IPS-18a (cell line): ENCODE results near the gene SLC24A3.

ENCODE experiments used
- H3K27ac ChIP-seq: one replicate; pipeline ENCODE4 v1.5.1; 2013; ENCODE audit warnings: low read length
- H3K27me3 ChIP-seq: one replicate; pipeline ENCODE4 v1.6.1; 2013; ENCODE audit warnings: mild to moderate bottlenecking, low read length; ENCODE audit not compliant: control insufficient read depth, insufficient read depth
- H3K36me3 ChIP-seq: one replicate; pipeline ENCODE4 v1.6.1; 2013; ENCODE audit warnings: low read depth, low read length; ENCODE audit not compliant: control insufficient read depth
- H3K4me1 ChIP-seq: one replicate; pipeline ENCODE4 v1.6.1; 2013; ENCODE audit warnings: low read depth, low read length; ENCODE audit not compliant: control insufficient read depth
- H3K4me3 ChIP-seq: one replicate; pipeline ENCODE4 v1.5.1; 2013; ENCODE audit warnings: low read length
- H3K9ac ChIP-seq: one replicate; pipeline ENCODE4 v1.6.1; 2013; ENCODE audit warnings: mild to moderate bottlenecking, low read length, moderate library complexity
- H3K9me3 ChIP-seq: one replicate; pipeline ENCODE4 v1.6.1; 2013; ENCODE audit warnings: low read depth, low read length; ENCODE audit not compliant: control insufficient read depth

The SLC24A3 gene

GRCh38 chr20:19594896-19595295 is 382.5 kb downstream of the SLC24A3 start:
- H3K4me3 ChIP-seq = no peak overlapping the region
- no peaks in the 10 kb centered on the region for H3K27me3 ChIP-seq
- H3K9ac ChIP-seq = no peak overlapping the region
- peaks cover 4% of the 10 kb centered on the region for H3K4me1 ChIP-seq
- H3K36me3 ChIP-seq = no peaks in the 10 kb centered on the region
- no peak overlapping the region for H3K27ac ChIP-seq
- no peaks in the 10 kb centered on the region for H3K9me3 ChIP-seq

DNA sequence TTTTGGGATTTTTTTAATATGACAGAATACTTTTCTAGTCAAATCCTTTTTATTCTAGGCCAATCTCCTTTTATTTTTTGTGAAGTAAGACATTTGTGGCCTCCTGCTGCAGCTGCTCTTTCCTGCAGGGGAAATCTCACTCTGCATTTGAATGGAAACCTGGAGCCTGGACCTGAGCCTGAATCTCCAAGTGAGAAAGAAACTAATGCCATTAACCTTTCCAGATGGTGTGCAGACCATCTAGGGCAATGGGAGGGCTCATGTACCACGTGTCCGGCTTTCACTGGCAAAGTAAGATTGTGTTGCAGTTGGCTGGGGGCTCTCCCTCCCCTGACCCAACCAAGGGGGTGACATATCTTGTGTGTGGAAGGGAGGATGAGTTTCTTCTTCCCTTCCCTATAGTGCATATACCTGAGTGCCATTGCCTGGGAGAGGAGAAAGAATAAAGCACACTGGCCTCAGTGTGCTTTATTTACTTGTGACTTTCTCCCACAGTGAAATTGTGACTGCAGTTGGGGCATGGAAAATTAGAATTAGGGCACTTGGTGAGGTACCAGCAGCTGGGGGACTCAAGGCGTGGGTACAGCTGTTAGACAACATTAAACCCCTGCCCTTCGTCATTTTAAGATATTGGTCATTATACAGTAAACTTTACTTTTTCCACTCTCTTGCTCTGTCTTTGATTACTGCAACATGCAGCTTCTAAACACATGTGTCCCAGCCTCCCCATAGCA is 385.8 kb downstream of the SLC24A3 start:
- no peaks in the 10 kb centered on the region for H3K27me3 ChIP-seq
- no peak overlapping the region for H3K9ac ChIP-seq
- H3K4me3 ChIP-seq = no peak overlapping the region
- no peak overlapping the region for H3K27ac ChIP-seq
- H3K4me1 ChIP-seq = peaks cover 4% of the 10 kb centered on the region
- no peaks in the 10 kb centered on the region for H3K9me3 ChIP-seq
- H3K36me3 ChIP-seq = no peaks in the 10 kb centered on the region

GRCh38 chr20:19599200-19599599 is 386.8 kb downstream of the SLC24A3 start:
- Histone ChIP-seq H3K36me3 (no peaks in the 10 kb centered on the region), H3K27ac (no peak overlapping the region), H3K4me1 (peaks cover 8% of the 10 kb centered on the region), H3K9me3 (no peaks in the 10 kb centered on the region), H3K4me3 (no peak overlapping the region), H3K27me3 (no peaks in the 10 kb centered on the region), H3K9ac (no peak overlapping the region)

DNA sequence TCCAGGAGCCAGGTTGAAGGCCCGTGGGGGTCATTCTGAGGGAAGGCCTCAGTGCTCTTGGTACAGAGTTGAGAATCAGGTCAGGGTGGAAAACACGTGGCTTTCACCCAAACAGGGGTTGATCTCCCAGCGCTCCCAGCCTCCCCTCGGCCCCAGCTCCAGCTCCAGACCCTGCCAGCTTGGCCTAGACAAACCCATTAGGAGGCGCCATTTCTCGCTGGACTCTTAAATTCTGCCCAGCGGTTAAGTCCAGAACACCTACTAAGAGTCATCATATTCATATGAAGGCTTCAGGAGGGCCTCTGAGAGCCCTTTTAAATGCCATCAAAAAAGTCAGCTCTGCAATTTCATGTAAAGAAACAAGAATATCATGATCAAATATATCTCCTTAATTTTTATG is 387.6 kb downstream of the SLC24A3 start:
- no peak overlapping the region for H3K27ac ChIP-seq
- H3K27me3 ChIP-seq = no peaks in the 10 kb centered on the region
- peaks cover 8% of the 10 kb centered on the region for H3K4me1 ChIP-seq
- no peak overlapping the region for H3K9ac ChIP-seq
- no peaks in the 10 kb centered on the region for H3K36me3 ChIP-seq
- H3K4me3 ChIP-seq = no peak overlapping the region
- H3K9me3 ChIP-seq = no peaks in the 10 kb centered on the region

DNA sequence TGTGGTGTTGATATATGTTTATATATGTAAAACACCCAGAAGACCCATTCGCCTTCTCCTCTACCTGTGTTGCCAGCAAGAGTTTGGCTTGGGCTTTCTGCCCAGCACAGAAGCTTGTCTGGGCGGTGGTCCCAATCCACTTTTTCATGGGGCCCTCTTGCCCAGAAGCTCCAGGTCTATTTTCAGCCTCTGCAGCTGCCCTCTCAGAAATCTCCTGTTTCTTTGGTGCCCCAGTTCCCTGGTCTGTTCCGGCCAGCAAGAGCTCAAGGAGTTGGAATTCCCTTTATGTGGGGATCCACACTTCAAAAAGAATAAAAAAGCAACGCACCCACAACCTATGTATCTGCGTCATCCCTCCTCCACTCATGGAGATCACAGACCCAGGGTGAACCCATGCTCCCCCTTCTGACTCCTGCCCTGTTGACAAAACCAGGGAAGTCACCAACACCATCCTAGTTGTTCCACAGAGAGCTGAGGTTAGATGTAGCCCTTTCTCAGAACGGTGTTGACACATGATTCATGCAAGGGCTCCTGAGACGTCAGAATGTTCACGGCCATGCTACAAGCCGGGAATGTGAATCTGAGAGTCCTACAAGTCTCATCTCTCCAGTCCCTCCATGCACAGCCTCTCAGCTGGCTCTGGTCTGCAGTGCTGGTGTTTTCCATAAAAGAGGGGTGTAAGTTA is 388.8 kb downstream of the SLC24A3 start:
- Histone ChIP-seq H3K9ac (no peak overlapping the region), H3K27ac (no peak overlapping the region), H3K4me3 (no peak overlapping the region), H3K4me1 (peaks cover 8% of the 10 kb centered on the region), H3K27me3 (no peaks in the 10 kb centered on the region), H3K36me3 (no peaks in the 10 kb centered on the region), H3K9me3 (no peaks in the 10 kb centered on the region)

- no peaks in the 10 kb centered on the region for H3K9me3 ChIP-seq
- no peaks in the 10 kb centered on the region for H3K27me3 ChIP-seq
- no peak overlapping the region for H3K9ac ChIP-seq
- H3K27ac ChIP-seq = no peak overlapping the region
- H3K36me3 ChIP-seq = no peaks in the 10 kb centered on the region
- H3K4me1 ChIP-seq = peaks cover 6% of the 10 kb centered on the region
- no peak overlapping the region for H3K4me3 ChIP-seq
These were observed 390.4 kb downstream of the SLC24A3 start for GRCh38 chr20:19602675-19603375.

DNA sequence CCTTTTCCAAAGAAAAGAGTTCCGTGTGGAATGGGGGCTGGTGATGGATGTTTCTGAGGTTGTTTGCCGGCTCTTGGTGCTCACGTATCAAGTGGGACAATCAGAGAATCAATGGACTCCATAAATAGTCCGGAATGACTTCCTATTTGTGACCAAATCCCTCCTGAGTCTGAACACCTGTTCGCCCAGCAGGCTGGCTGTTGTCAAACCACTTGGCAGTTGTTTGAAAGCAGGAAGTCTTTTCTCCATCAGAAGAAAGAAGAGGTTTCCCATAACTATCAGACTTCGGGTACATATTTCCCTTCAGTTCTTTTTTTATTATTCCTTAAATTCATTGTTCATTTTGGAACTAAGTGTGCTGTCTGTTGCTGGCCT is 390.9 kb downstream of the SLC24A3 start:
- H3K27me3 ChIP-seq = no peaks in the 10 kb centered on the region

DNA sequence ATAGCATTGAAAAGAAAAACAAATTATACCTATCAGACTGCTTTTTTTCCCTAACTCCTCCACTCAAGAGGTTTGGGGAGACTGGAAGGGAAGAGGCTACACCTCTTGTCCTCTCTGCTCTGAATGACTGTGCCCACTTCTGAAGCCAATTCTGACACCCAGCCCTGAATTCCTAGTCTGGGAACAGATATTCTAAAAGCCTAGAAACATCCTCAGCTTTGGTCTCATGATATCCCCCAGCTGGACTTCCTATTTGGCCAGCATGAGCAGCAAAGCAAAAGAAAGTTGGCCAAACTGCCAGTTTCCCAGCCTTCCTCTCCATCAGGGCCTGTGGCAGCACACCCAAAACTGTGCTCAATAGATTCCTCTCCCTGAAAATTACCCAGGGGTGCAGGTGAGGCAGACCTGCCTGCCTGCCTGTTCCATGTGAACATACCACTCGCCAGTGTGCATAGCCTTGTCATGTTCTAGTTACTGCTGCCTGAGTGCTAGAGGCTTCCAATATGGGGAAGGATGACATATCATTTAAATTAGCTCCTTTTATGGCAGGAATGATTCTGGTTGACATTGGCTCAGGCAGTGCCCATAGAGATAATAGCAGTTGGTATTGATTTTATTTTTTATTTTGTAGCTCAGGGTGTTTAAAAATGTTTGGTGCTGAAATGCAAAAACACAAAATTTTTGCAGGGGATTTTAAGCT is 393.5 kb downstream of the SLC24A3 start:
- Histone ChIP-seq H3K4me3 (no peak overlapping the region), H3K27me3 (no peaks in the 10 kb centered on the region), H3K36me3 (no peaks in the 10 kb centered on the region), H3K27ac (no peak overlapping the region), H3K9me3 (no peaks in the 10 kb centered on the region), H3K4me1 (peaks cover 4% of the 10 kb centered on the region), H3K9ac (no peak overlapping the region)

More for the DNA sequence above, 390.9 kb downstream of the SLC24A3 start:
- no peak overlapping the region for H3K27ac ChIP-seq
- peaks cover 4% of the 10 kb centered on the region for H3K4me1 ChIP-seq
- no peaks in the 10 kb centered on the region for H3K9me3 ChIP-seq
- no peaks in the 10 kb centered on the region for H3K36me3 ChIP-seq
- no peak overlapping the region for H3K9ac ChIP-seq
- no peak overlapping the region for H3K4me3 ChIP-seq

- Histone ChIP-seq H3K27ac (no peak overlapping the region), H3K9ac (no peak overlapping the region), H3K9me3 (no peaks in the 10 kb centered on the region), H3K27me3 (no peaks in the 10 kb centered on the region), H3K36me3 (no peaks in the 10 kb centered on the region), H3K4me3 (no peak overlapping the region), H3K4me1 (no peaks in the 10 kb centered on the region)
These were observed 397.3 kb downstream of the SLC24A3 start for GRCh38 chr20:19609642-19610223.

DNA sequence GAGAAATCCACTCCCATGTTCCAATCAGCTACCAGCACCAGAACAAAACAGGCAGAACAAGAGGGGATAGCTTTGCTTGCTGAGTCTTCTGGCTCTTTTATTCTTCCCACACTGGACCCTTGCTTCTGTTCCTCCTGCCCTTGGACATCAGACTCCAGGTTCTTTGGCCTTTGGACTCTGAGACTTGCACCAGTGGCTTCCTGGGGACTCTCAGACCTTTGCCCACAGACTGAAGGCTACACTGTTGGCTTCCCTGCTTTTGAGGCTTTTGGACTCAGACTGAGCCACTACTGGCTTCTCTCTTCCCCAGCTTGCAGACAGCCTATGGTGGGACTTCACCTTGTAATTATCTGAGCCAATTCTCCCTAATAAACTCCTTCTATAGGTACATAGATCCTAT is 403.2 kb downstream of the SLC24A3 start:
- no peaks in the 10 kb centered on the region for H3K36me3 ChIP-seq
- H3K9me3 ChIP-seq = no peaks in the 10 kb centered on the region
- no peaks in the 10 kb centered on the region for H3K27me3 ChIP-seq
- peaks cover 15% of the 10 kb centered on the region for H3K4me1 ChIP-seq
- H3K27ac ChIP-seq = no peak overlapping the region
- H3K4me3 ChIP-seq = no peak overlapping the region
- no peak overlapping the region for H3K9ac ChIP-seq

DNA sequence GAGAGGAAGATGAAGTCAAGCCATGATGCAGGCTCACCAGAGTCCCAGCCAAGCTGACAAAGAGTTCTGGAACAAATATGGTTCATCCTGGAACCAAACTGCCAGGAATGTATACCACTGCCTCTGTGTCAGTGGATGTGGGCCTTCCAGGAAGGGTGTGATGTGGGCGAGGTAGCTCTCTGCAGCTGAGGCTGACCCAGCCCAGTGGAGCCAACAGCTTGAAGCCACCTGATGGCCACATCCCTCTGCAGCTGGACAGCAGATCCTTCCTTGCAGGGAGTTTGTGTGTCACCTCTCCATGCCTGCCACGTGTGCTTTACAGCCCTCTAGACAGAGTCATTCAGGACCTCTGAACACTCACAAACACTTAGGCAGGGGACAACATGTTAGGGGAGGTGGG is 403.6 kb downstream of the SLC24A3 start:
- H3K9me3 ChIP-seq = no peaks in the 10 kb centered on the region
- no peaks in the 10 kb centered on the region for H3K36me3 ChIP-seq
- H3K4me1 ChIP-seq = peaks cover 20% of the 10 kb centered on the region
- no peak overlapping the region for H3K4me3 ChIP-seq
- H3K27me3 ChIP-seq = no peaks in the 10 kb centered on the region
- H3K27ac ChIP-seq = no peak overlapping the region
- no peak overlapping the region for H3K9ac ChIP-seq
